Stimulated activated CD4-positive, alpha-beta T cell treated with anti-CD3 and anti-CD28 coated beads, Interleukin-2, amount 100 ng/mL, for 24 hours (primary cell): Measurements from ENCODE around the gene MAGT1.
"Not testable (repeated sequence)": the region's sequence is repeated elsewhere in the genome, so short reads cannot be mapped to it uniquely, and the experiment has no call there.

Experiments
- DNase-seq, 2 donors: peaks; one replicate each; pipeline ENCODE4 v3.0.0-alpha.2; 2020

Gene MAGT1

GRCh38 chrX:77821989-77822388 lies 73.2 kb downstream of the MAGT1 start:
- DNase-seq = not testable (repeated sequence)

GRCh38 chrX:77820091-77820727 lies 75.0 kb downstream of the MAGT1 start:
- no peak for DNase-seq

GRCh38 chrX:77814210-77814609 lies 81.0 kb downstream of the MAGT1 start:
- DNase-seq = no peak

- no peak for DNase-seq
Observed at GRCh38 chrX:77802201-77802600, 93.0 kb downstream of the MAGT1 start.

DNA sequence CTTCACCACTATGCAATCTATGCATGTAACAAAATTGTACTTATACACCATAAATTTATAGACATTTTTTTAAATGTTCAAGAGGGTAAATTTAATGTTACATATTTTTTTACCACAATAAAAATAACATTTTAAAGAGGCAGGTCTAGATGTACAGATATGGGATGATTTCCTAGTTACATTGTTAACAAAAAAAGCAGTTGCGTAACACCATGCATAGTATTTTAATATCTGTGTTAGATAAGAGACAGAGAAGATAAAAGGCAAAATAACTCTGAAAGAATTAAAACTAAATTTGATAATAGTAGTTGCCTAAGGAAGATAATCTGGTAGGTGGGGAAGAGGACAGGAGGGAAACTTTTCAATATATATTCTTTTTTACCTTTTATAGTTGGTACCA lies 100.1 kb downstream of the MAGT1 start:
- no peak for DNase-seq

DNA sequence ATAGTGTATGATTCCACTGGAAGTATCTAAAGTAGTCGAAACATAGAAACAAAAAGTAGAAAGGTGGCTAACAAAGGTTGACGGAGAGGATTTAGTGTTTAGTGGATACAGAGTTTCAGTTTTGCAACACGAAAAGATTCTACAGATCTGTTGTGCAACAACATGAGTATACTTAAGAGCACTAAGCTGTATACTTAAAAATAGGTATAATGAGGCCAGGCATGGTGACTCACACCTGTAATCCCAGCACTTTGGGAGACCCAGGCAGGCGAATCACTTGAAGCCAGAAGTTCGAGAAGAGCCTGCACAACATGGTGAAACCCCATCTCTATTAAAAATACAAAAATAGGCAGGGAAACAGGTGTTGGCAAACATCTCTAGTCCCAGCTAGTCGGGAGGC lies 101.3 kb downstream of the MAGT1 start:
- DNase-seq = no peak

DNA sequence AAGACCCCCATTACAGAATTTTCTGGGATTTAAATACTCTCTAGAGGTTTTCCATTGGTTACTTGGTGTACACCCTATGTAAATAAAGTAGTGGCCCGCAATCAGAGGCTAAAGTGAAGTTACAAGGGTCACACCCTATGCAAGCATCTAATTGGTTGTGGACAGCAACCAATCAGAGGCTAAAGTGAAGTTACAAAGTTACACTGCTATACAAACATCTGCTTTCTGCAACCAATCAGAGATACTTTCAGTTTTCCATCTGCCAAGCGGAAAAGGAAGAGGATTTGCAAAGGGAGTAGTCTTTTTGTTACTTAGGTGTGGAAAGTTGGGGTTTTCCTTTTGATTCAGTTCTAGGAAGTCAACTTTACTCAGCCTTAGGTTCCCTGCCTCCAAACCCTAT lies 107.2 kb downstream of the MAGT1 start:
- no peak for DNase-seq

- DNase-seq = no peak
Observed at GRCh38 chrX:77786365-77786680, 108.9 kb downstream of the MAGT1 start.

DNA sequence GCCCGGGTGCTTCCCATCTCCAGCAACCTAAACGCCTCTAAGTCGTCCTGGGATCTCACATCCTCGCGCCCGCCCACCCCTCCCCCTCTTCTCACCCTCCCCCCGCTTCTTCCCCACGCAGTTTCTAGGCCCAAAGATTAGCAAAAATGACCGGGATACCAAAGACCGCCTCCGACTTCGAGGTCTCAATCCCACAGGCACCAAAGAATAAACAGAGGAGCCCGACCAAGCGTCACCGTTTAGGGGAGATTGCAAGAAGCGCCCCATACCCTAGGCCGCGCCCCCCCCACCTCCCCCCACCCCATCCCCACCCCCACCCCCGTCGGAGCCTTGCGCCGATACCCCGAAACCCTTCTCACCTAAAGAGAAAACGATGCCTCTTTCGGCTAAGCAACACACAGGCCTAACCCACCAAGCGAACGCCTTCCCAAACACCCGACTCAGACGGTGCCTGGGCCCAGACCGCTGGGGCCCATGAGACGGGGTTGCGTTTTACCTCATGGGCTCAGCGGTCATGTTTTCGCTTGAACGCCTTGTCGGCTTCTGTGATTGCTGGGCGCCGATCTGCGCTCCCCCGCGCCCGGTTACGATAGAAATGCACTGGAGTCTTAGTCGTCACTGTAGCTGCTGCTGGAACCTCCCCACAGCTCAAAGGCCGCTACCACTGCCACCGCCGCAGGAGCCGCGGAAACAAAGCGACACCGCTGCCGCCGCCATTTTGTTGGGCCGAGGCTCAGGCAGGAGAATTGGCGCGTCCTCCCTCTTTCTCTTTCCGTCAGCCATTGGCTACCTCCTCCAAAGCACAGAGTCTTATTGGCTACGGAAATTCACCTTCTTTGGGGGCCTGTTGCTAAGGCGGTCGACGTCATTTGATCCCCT lies 109.5 kb downstream of the MAGT1 start, which contains the start of gene ATRX:
Gene ATRX (minus strand): TSS at position 731 of the 879 bp plus-strand sequence. CDS start 215 bp downstream, at position 516.
- DNase-seq = peak; percentile 67 to 75

- no peak for DNase-seq
Observed at GRCh38 chrX:77779695-77780094, 115.5 kb downstream of the MAGT1 start.

DNA sequence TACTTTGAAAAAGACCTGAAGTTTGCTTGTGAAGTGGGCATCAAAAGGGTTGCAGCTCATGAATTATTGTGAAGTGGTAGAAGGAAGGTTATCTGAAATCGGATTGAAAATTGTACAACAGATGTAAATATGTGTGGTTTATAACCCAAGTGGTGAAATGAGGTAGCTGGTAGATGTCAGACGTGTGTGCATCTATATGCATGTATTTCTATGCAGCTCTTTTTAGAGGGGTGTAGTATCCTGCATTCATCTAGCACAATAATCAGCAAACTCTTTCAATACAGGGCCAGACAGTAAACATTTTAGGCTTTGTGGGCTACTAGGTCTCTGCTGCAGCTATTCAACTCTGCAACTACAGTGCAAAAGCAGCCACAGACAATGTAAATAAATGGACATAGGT lies 118.6 kb downstream of the MAGT1 start:
- no peak for DNase-seq
